ENCODE data around the gene KMT5B.

Gene KMT5B

GRCh38 chr11:68166969-68167368 lies 46.1 kb downstream of the KMT5B start:
- no peak overlapping the region for H3K4me3 ChIP-seq (ENCODE audit: low read depth in 1 of 5, low read length in 5 of 5)
- peaks cover 42 to 88% (median 80%) of the 10 kb centered on the region in 5 donors for H3K36me3 ChIP-seq (ENCODE audit: control insufficient read depth in 5 of 5, insufficient read depth in 5 of 5, low read length in 5 of 5)
- H3K4me1 ChIP-seq (ENCODE audit: control insufficient read depth in 5 of 5, insufficient read depth in 5 of 5, low read length in 5 of 5) = no peaks in the 10 kb centered on the region
- H3K9me3 ChIP-seq (ENCODE audit: control insufficient read depth in 5 of 5, low read length in 5 of 5) = no peaks in the 10 kb centered on the region
- H3K9ac ChIP-seq (ENCODE audit: low read length in 5 of 5) = no peak overlapping the region
- no peaks in the 10 kb centered on the region for H3K27me3 ChIP-seq (ENCODE audit: control insufficient read depth in 5 of 5, insufficient read depth in 4 of 5, low read length in 5 of 5)
- no peak overlapping the region for H3K27ac ChIP-seq (ENCODE audit: low read depth, low read length)

GRCh38 chr11:68165601-68166000 lies 47.5 kb downstream of the KMT5B start:
- Histone ChIP-seq H3K27ac (ENCODE audit: low read depth, low read length) (no peak overlapping the region), H3K9ac (ENCODE audit: low read length in 5 of 5) (no peak overlapping the region), H3K36me3 (ENCODE audit: control insufficient read depth in 5 of 5, insufficient read depth in 5 of 5, low read length in 5 of 5) (peaks cover 29 to 80% (median 73%) of the 10 kb centered on the region in 5 donors)

GRCh38 chr11:68164437-68164836 lies 48.7 kb downstream of the KMT5B start:
- Histone ChIP-seq H3K4me1 (ENCODE audit: control insufficient read depth in 5 of 5, insufficient read depth in 5 of 5, low read length in 5 of 5) (peaks cover 0 to 3% (median 0%) of the 10 kb centered on the region in 5 donors), H3K9me3 (ENCODE audit: control insufficient read depth in 5 of 5, low read length in 5 of 5) (no peaks in the 10 kb centered on the region), H3K9ac (ENCODE audit: low read length in 5 of 5) (no peak overlapping the region), H3K36me3 (ENCODE audit: control insufficient read depth in 5 of 5, insufficient read depth in 5 of 5, low read length in 5 of 5) (peaks cover 23 to 69% (median 62%) of the 10 kb centered on the region in 5 donors), H3K27ac (ENCODE audit: low read depth, low read length) (no peak overlapping the region), H3K4me3 (ENCODE audit: low read depth in 1 of 5, low read length in 5 of 5) (no peak overlapping the region), H3K27me3 (ENCODE audit: control insufficient read depth in 5 of 5, insufficient read depth in 4 of 5, low read length in 5 of 5) (no peaks in the 10 kb centered on the region)

More at GRCh38 chr11:68165601-68166000, 47.5 kb downstream of the KMT5B start:
- no peaks in the 10 kb centered on the region for H3K9me3 ChIP-seq (ENCODE audit: control insufficient read depth in 5 of 5, low read length in 5 of 5)
- no peaks in the 10 kb centered on the region for H3K27me3 ChIP-seq (ENCODE audit: control insufficient read depth in 5 of 5, insufficient read depth in 4 of 5, low read length in 5 of 5)
- H3K4me3 ChIP-seq (ENCODE audit: low read depth in 1 of 5, low read length in 5 of 5) = no peak overlapping the region
- H3K4me1 ChIP-seq (ENCODE audit: control insufficient read depth in 5 of 5, insufficient read depth in 5 of 5, low read length in 5 of 5) = no peaks in the 10 kb centered on the region

- Histone ChIP-seq H3K9me3 (ENCODE audit: control insufficient read depth in 5 of 5, low read length in 5 of 5) (no peaks in the 10 kb centered on the region), H3K36me3 (ENCODE audit: control insufficient read depth in 5 of 5, insufficient read depth in 5 of 5, low read length in 5 of 5) (peaks cover 16 to 65% (median 58%) of the 10 kb centered on the region in 5 donors), H3K4me1 (ENCODE audit: control insufficient read depth in 5 of 5, insufficient read depth in 5 of 5, low read length in 5 of 5) (peaks cover 0 to 3% (median 0%) of the 10 kb centered on the region in 5 donors), H3K4me3 (ENCODE audit: low read depth in 1 of 5, low read length in 5 of 5) (no peak overlapping the region), H3K9ac (ENCODE audit: low read length in 5 of 5) (no peak overlapping the region), H3K27me3 (ENCODE audit: control insufficient read depth in 5 of 5, insufficient read depth in 4 of 5, low read length in 5 of 5) (no peaks in the 10 kb centered on the region), H3K27ac (ENCODE audit: low read depth, low read length) (no peak overlapping the region)
Measured at GRCh38 chr11:68163691-68164090, 49.4 kb downstream of the KMT5B start.

- peaks cover 9 to 51% (median 38%) of the 10 kb centered on the region in 5 donors for H3K36me3 ChIP-seq (ENCODE audit: control insufficient read depth in 5 of 5, insufficient read depth in 5 of 5, low read length in 5 of 5)
- no peaks in the 10 kb centered on the region for H3K9me3 ChIP-seq (ENCODE audit: control insufficient read depth in 5 of 5, low read length in 5 of 5)
- peaks cover 0 to 3% (median 0%) of the 10 kb centered on the region in 5 donors for H3K4me1 ChIP-seq (ENCODE audit: control insufficient read depth in 5 of 5, insufficient read depth in 5 of 5, low read length in 5 of 5)
- no peak overlapping the region for H3K9ac ChIP-seq (ENCODE audit: low read length in 5 of 5)
- no peak overlapping the region for H3K27ac ChIP-seq (ENCODE audit: low read depth, low read length)
- H3K4me3 ChIP-seq (ENCODE audit: low read depth in 1 of 5, low read length in 5 of 5) = no peak overlapping the region
- H3K27me3 ChIP-seq (ENCODE audit: control insufficient read depth in 5 of 5, insufficient read depth in 4 of 5, low read length in 5 of 5) = no peaks in the 10 kb centered on the region
Measured at GRCh38 chr11:68160100-68160695, 52.9 kb downstream of the KMT5B start.

GRCh38 chr11:68159665-68160064 lies 53.4 kb downstream of the KMT5B start:
- Histone ChIP-seq H3K27ac (ENCODE audit: low read depth, low read length) (no peak overlapping the region), H3K36me3 (ENCODE audit: control insufficient read depth in 5 of 5, insufficient read depth in 5 of 5, low read length in 5 of 5) (peaks cover 9 to 53% (median 38%) of the 10 kb centered on the region in 5 donors), H3K9me3 (ENCODE audit: control insufficient read depth in 5 of 5, low read length in 5 of 5) (no peaks in the 10 kb centered on the region), H3K4me3 (ENCODE audit: low read depth in 1 of 5, low read length in 5 of 5) (no peak overlapping the region), H3K27me3 (ENCODE audit: control insufficient read depth in 5 of 5, insufficient read depth in 4 of 5, low read length in 5 of 5) (no peaks in the 10 kb centered on the region), H3K9ac (ENCODE audit: low read length in 5 of 5) (no peak overlapping the region), H3K4me1 (ENCODE audit: control insufficient read depth in 5 of 5, insufficient read depth in 5 of 5, low read length in 5 of 5) (peaks cover 0 to 3% (median 0%) of the 10 kb centered on the region in 5 donors)

- Histone ChIP-seq H3K9me3 (ENCODE audit: control insufficient read depth in 5 of 5, low read length in 5 of 5) (no peaks in the 10 kb centered on the region), H3K27ac (ENCODE audit: low read depth, low read length) (no peak overlapping the region), H3K4me1 (ENCODE audit: control insufficient read depth in 5 of 5, insufficient read depth in 5 of 5, low read length in 5 of 5) (peaks cover 0 to 3% (median 0%) of the 10 kb centered on the region in 5 donors), H3K9ac (ENCODE audit: low read length in 5 of 5) (no peak overlapping the region), H3K4me3 (ENCODE audit: low read depth in 1 of 5, low read length in 5 of 5) (no peak overlapping the region), H3K36me3 (ENCODE audit: control insufficient read depth in 5 of 5, insufficient read depth in 5 of 5, low read length in 5 of 5) (peaks cover 9 to 48% (median 33%) of the 10 kb centered on the region in 5 donors), H3K27me3 (ENCODE audit: control insufficient read depth in 5 of 5, insufficient read depth in 4 of 5, low read length in 5 of 5) (no peaks in the 10 kb centered on the region)
Measured at GRCh38 chr11:68159161-68159560, 53.9 kb downstream of the KMT5B start.

- H3K36me3 ChIP-seq (ENCODE audit: control insufficient read depth in 5 of 5, insufficient read depth in 5 of 5, low read length in 5 of 5) = peaks cover 9 to 42% (median 27%) of the 10 kb centered on the region in 5 donors
- no peak overlapping the region for H3K9ac ChIP-seq (ENCODE audit: low read length in 5 of 5)
- no peaks in the 10 kb centered on the region for H3K27me3 ChIP-seq (ENCODE audit: control insufficient read depth in 5 of 5, insufficient read depth in 4 of 5, low read length in 5 of 5)
- H3K9me3 ChIP-seq (ENCODE audit: control insufficient read depth in 5 of 5, low read length in 5 of 5) = no peaks in the 10 kb centered on the region
- peaks cover 0 to 3% (median 0%) of the 10 kb centered on the region in 5 donors for H3K4me1 ChIP-seq (ENCODE audit: control insufficient read depth in 5 of 5, insufficient read depth in 5 of 5, low read length in 5 of 5)
- H3K4me3 ChIP-seq (ENCODE audit: low read depth in 1 of 5, low read length in 5 of 5) = no peak overlapping the region
- no peak overlapping the region for H3K27ac ChIP-seq (ENCODE audit: low read depth, low read length)
Measured at GRCh38 chr11:68158580-68158979, 54.5 kb downstream of the KMT5B start.

- H3K27ac ChIP-seq (ENCODE audit: low read depth, low read length) = no peak overlapping the region
- no peaks in the 10 kb centered on the region for H3K27me3 ChIP-seq (ENCODE audit: control insufficient read depth in 5 of 5, insufficient read depth in 4 of 5, low read length in 5 of 5)
- H3K4me3 ChIP-seq (ENCODE audit: low read depth in 1 of 5, low read length in 5 of 5) = no peak overlapping the region
- no peaks in the 10 kb centered on the region for H3K9me3 ChIP-seq (ENCODE audit: control insufficient read depth in 5 of 5, low read length in 5 of 5)
- peaks cover 9 to 24% (median 10%) of the 10 kb centered on the region in 5 donors for H3K36me3 ChIP-seq (ENCODE audit: control insufficient read depth in 5 of 5, insufficient read depth in 5 of 5, low read length in 5 of 5)
- peaks cover 0 to 18% (median 5%) of the 10 kb centered on the region in 5 donors for H3K4me1 ChIP-seq (ENCODE audit: control insufficient read depth in 5 of 5, insufficient read depth in 5 of 5, low read length in 5 of 5)
- H3K9ac ChIP-seq (ENCODE audit: low read length in 5 of 5) = no peak overlapping the region
Measured at GRCh38 chr11:68153742-68154141, 59.4 kb downstream of the KMT5B start.

GRCh38 chr11:68150037-68150436 lies 63.1 kb downstream of the KMT5B start:
- no peak overlapping the region for H3K27ac ChIP-seq (ENCODE audit: low read depth, low read length)
- H3K27me3 ChIP-seq (ENCODE audit: control insufficient read depth in 5 of 5, insufficient read depth in 4 of 5, low read length in 5 of 5) = no peaks in the 10 kb centered on the region
- H3K9ac ChIP-seq (ENCODE audit: low read length in 5 of 5) = no peak overlapping the region
- H3K36me3 ChIP-seq (ENCODE audit: control insufficient read depth in 5 of 5, insufficient read depth in 5 of 5, low read length in 5 of 5) = peaks cover 0 to 1% (median 0%) of the 10 kb centered on the region in 5 donors
- H3K4me3 ChIP-seq (ENCODE audit: low read depth in 1 of 5, low read length in 5 of 5) = no peak overlapping the region
- H3K4me1 ChIP-seq (ENCODE audit: control insufficient read depth in 5 of 5, insufficient read depth in 5 of 5, low read length in 5 of 5) = peaks cover 5 to 37% (median 25%) of the 10 kb centered on the region in 5 donors
- H3K9me3 ChIP-seq (ENCODE audit: control insufficient read depth in 5 of 5, low read length in 5 of 5) = no peaks in the 10 kb centered on the region
